ENCODE measurements around the gene DMPK. TPM values are rescaled to one million over a fixed set of nuclear protein-coding genes. Genes with fewer than 3 reads are reported as not detected.

Gene DMPK
- polyA plus RNA-seq, 1 of the 3 experiments (the other 2 are of a cell fraction) = 92.2 TPM

- Histone ChIP-seq H3K9ac (peak overlapping the region; percentile 72), H3K79me2 (ENCODE audit: insufficient read depth) (peaks cover 62% of the 10 kb centered on the region), H2AFZ (ENCODE audit: low read depth) (no peak overlapping the region), H3K27ac (ENCODE audit: low read depth in 2 of 2, low read length in 1 of 2) (peak overlapping the region; percentile 86 to 99), H4K20me1 (ENCODE audit: insufficient read depth) (0 out of 2 replicates have a peak, but pooled peaks cover 8% of the 10 kb centered on the region), H3K4me2 (peak overlapping the region; percentile 90), H3K27me3 (ENCODE audit: insufficient read depth) (no peaks in the 10 kb centered on the region), H3K9me2 (no peaks in the 10 kb centered on the region), H3K4me1 (ENCODE audit: control insufficient read depth in 1 of 2, insufficient read depth in 2 of 2, low read depth in 1 of 2, low read length in 1 of 2) (peaks cover 22 to 30% of the 10 kb centered on the region in 2 experiments; a peak in 3 of 4 replicates), H3K4me3 (ENCODE audit: low read depth in 2 of 2, low read length in 1 of 2) (peak overlapping the region in 1 of 2 experiments; percentile 52; a peak in 2 of 4 replicates), H3F3A (replicated peaks; ENCODE audit: insufficient read depth) (peaks cover 14% of the 10 kb centered on the region), H3K36me3 (replicated peaks in 1 of 2; ENCODE audit: control insufficient read depth in 1 of 2, insufficient read depth in 2 of 2, low read length in 1 of 2) (peaks cover 13 to 46% of the 10 kb centered on the region in 2 experiments), H3K9me3 (no peaks in the 10 kb centered on the region)
- ChIA-PET CTCF (interaction anchor here (0.7 to 5.1 kb wide), 6 partner anchors 10 to 90 kb away, joined by 3 to 27 read pairs (median 8); partner anchors contain the start of genes FBXO46, QPCTL and SIX5), POLR2A (interaction anchor here (0.6 to 2.7 kb wide), 6 partner anchors 12 to 91 kb away, joined by 3 to 7 read pairs (median 4); partner anchors contain the start of genes QPCTL and SNRPD2)
- WGBS (ENCODE audit: low lambda C conversion rate) = 32% methylated on average over 26 of the region's 26 CpGs
- peak; percentile 58 for DNase-seq
- TF ChIP-seq MXI1 (IDR thresholded peaks at IDR 0.05; ENCODE audit: low read depth, low read length) (no peak), EZH2phosphoT487 (IDR thresholded peaks at IDR 0.05; ENCODE audit: borderline replicate concordance, low read depth) (no peak), PBX3 (IDR thresholded peaks at IDR 0.05) (0 out of 2 replicates have a peak, but pooled peaks have one; percentile 6), USF2 (IDR thresholded peaks at IDR 0.05; ENCODE audit: borderline replicate concordance, low read depth, low read length) (no peak), SIN3A (IDR thresholded peaks at IDR 0.05; ENCODE audit: borderline replicate concordance, low read depth, low read length) (no peak), RCOR1 (IDR thresholded peaks at IDR 0.05; ENCODE audit: low read length) (no peak), FOXM1 (IDR thresholded peaks at IDR 0.05; ENCODE audit: low read depth) (no peak), TAF1 (IDR thresholded peaks at IDR 0.05; ENCODE audit: borderline replicate concordance, low read depth, low read length) (no peak), POLR2AphosphoS5 (IDR thresholded peaks at IDR 0.05; ENCODE audit: low read depth, low read length) (no peak), YY1 (IDR thresholded peaks at IDR 0.05; ENCODE audit: low read depth) (no peak), SMC3 (IDR thresholded peaks at IDR 0.05; ENCODE audit: low read depth, low read length) (no peak), RAD21 (IDR thresholded peaks at IDR 0.05; ENCODE audit: low read length) (no peak), FOXJ3 (CRISPR knock-in tag; IDR thresholded peaks at IDR 0.05) (no peak), MAX (IDR thresholded peaks at IDR 0.05; ENCODE audit: low read depth) (no peak), GATA2 (CRISPR knock-in tag; IDR thresholded peaks at IDR 0.05) (no peak), IRF3 (IDR thresholded peaks at IDR 0.05; ENCODE audit: low read depth, low read length) (no peak), FOSL2 (IDR thresholded peaks at IDR 0.05; ENCODE audit: borderline replicate concordance, low read depth) (peak; percentile 44; the same call in 1 of the 2 replicates), RFX5 (IDR thresholded peaks at IDR 0.05; ENCODE audit: low read length) (no peak), TEAD4 (IDR thresholded peaks at IDR 0.05; ENCODE audit: borderline replicate concordance, insufficient read depth) (peak; percentile 73; the same call in 1 of the 2 replicates), GABPA (IDR thresholded peaks at IDR 0.05; ENCODE audit: low read depth) (no peak), CTCF (IDR thresholded peaks at IDR 0.05) (no peak; the same call in 1 of the 2 replicates), JUND (IDR thresholded peaks at IDR 0.05) (peak; percentile 62), EP300 (IDR thresholded peaks at IDR 0.05; ENCODE audit: borderline replicate concordance in 1 of 2, low read depth in 1 of 2, low read length in 1 of 2) (0 out of 4 replicates have a peak, but pooled peaks of 1 of the 2 experiments have one; percentile 29), NRF1 (IDR thresholded peaks at IDR 0.05; ENCODE audit: low read depth, low read length) (no peak), RXRA (IDR thresholded peaks at IDR 0.05; ENCODE audit: borderline replicate concordance, low read depth) (no peak), TCF12 (IDR thresholded peaks at IDR 0.05) (peak; percentile 70), CHD2 (IDR thresholded peaks at IDR 0.05; ENCODE audit: low read length, partially characterized antibody) (no peak)
Observed at GRCh38 chr19:45782820-45783785, 813 bp upstream of the DMPK start.
